Ovary (tissue), 9 donors: ENCODE measurements around the gene SINHCAF. TPM values are rescaled to one million over a fixed set of nuclear protein-coding genes. Genes with fewer than 3 reads are reported as not detected.

ENCODE experiments used
- DNase-seq, 5 donors: peaks; one replicate each; pipeline ENCODE4 v3.0.0-alpha.2; 2019 to 2020
- H3K27ac ChIP-seq, 2 donors: fragments of 200-600 bp; one replicate each; pipeline versions ENCODE4 v1.5.1 to v1.8.0; 2019 to 2022
- H3K27me3 ChIP-seq: fragments of 200-600 bp; one replicate; pipeline ENCODE4 v1.8.0; 2022
- H3K36me3 ChIP-seq: fragments of 200-600 bp; sonication (generic); one replicate; pipeline ENCODE4 v1.5.1; 2019
- H3K4me1 ChIP-seq: one replicate; pipeline ENCODE4 v1.8.1; 2013; ENCODE audit warnings: mild to moderate bottlenecking, moderate library complexity; ENCODE audit not compliant: insufficient read depth
- H3K4me3 ChIP-seq: fragments of 200-600 bp; sonication (generic); one replicate; pipeline ENCODE4 v1.5.1; 2017
- H3K9me3 ChIP-seq, 2 donors: fragments of 200-600 bp in 1 of 2; sonication (generic) in 1 of 2; one replicate each; pipeline versions ENCODE4 v1.5.1 to v1.8.1; 2013 to 2019; ENCODE audit warnings: mild to moderate bottlenecking in 1 of 2, moderate library complexity in 1 of 2
- EP300 ChIP-seq: sonication (generic); formaldehyde crosslinking; IDR thresholded peaks from one replicate; pipeline ENCODE4 v1.6.1; 2017; ENCODE audit warnings: antibody characterized with exemption
- POLR2A ChIP-seq: fragments of 450-650 bp; IDR thresholded peaks from one replicate; pipeline ENCODE4 v1.6.1; 2017; ENCODE audit warnings: antibody characterized with exemption, mild to moderate bottlenecking, moderate library complexity
- whole genome bisulfite sequencing, 3 donors: extraction: QIAGEN DNeasy Blood & Tissue Kit in 1 of 3; methylation state at CpG; one replicate each; pipeline versions ENCODE4 v1.1.5 to v1.1.7; 2013 to 2017; 5-methylcytosine and 5-hydroxymethylcytosine counted together
- intact Hi-C, 4 donors: fragments of 100-400 bp; cut with DNase I; formaldehyde crosslinking; loops; one replicate each; pipeline versions ENCODE4 v1.11.0 to v1.15.1; 2022 to 2023
- polyA plus RNA-seq, 2 donors: library from polyadenylated mRNA; stranded (reverse); fragments of 200-250 nt in 1 of 2; fragments of 350-450 nt in 1 of 2; fragmentation: Illumina TruSeq in 1 of 2; extraction: RNeasy Lipid Tissue Mini Kit (QIAGEN cat#74804) in 1 of 2; gene quantifications; one replicate each; pipeline ENCODE4 v1.2.3, GENCODE V29; 2013 to 2014
- total RNA-seq, 7 donors: library from RNA; depleted of rRNA in 2 of 7; stranded (reverse); fragments of >200 nt in 2 of 7; fragmentation: NEBNext Ultra II Directional in 3 of 7; extraction: Animal tissue kit (Norgen Biotek cat#: 25700) in 3 of 7; gene quantifications; one replicate each; pipeline versions ENCODE4 v1.1.0 to v1.2.4, GENCODE V29; 2016 to 2023
- TF ChIP-seq, protein P1 (sequence below), 3 donors: fragments of 450-650 bp in 2 of 3; fragments of 200-600 bp in 1 of 3; IDR thresholded peaks; one replicate each; pipeline versions ENCODE4 v1.5.1 to v1.8.0; 2016 to 2022; ENCODE audit warnings: antibody characterized with exemption in 3 of 3, mild to moderate bottlenecking in 1 of 3
- donor health status: DM: no; HTN: no; CAD: no; lungs with moderate emphysema.
- donor health status: DM: no; HTN: no; CAD: no.
- donor health status: Bipolar disorder and iron deficiency.
- donor health status: DM: yes; HTN: yes; CAD: no.
- donor health status: DM: no; HTN: no; CAD: no.
- donor health status: DM: yes; HTN: yes; CAD: no.

SINHCAF gene
- total and polyA plus RNA-seq, 9 donors: 40.7 to 86.0 (median 59.0) TPM

DNA sequence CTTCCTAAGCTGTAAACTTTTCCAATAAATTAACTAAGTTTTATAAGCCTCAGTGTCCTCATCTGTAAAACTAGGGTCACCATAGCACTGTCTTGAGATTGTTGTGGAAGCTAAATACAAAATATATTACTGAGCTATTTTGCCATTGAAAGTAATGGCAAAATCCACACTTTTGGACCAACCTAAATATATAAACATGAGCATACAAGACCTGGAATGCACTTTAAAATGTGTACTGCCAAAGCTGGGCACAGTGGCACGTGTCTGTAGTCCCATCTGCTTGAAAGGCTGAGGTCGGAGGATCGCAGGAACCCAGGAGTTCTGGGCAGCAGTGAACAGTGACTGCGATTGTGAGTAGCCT, 29.8 kb upstream of the SINHCAF start:
- no peak for DNase-seq
- 65 to 83% (median 81%) methylated on average over 4 of the region's 4 CpGs for WGBS, 3 donors
- intact Hi-C loops: no loop called here

DNA sequence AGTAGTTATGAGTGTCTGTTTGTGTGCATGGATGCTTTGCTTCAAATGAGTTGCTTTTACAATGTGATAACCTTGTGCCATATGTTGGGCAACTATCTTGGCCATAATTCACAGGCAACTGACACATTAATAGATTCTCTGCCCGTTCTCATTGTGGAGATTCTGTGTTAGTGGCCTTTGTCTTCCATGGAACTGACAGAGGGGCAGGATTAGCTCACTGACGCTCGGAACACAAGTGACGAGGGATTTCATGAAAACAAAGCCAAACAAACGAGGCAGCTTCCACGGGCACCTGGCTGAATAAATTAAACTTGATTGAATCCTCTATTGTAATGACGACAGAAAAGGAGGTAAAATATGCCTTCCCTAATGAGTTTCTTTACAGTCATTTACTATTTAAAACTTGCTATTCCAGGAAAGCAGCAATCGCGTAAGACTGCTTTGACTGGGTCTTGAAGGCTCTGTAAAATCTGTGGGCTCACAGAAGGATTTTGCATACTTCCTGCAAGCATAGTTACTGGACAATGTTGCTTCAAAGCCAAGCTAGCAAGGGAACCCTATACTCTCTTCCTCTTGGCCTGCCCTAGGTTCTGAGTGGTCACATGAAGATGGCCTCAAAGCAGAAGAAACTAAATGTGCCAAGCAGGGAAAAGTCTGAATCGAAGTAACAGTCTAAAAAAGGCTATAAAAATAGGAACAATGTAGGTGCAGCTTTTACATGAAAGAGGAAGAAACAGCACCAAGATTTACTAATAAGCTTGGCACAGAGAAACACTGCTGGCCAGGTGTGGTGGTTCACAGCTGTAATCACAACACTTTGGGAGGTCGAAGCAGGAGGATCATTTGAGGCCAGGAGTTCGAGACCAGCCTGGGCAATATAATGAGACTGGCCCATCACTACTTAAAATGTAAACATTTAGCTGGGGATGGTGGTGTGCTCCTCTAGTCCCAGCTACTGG, 28.1 kb upstream of the SINHCAF start:
- H3K9me3 ChIP-seq: no peaks in the 10 kb centered on the region
- H3K4me3 ChIP-seq: no peak overlapping the region
- TF ChIP-seq POLR2A (no peak), EP300 (no peak)
- TF ChIP-seq, protein P1, sequence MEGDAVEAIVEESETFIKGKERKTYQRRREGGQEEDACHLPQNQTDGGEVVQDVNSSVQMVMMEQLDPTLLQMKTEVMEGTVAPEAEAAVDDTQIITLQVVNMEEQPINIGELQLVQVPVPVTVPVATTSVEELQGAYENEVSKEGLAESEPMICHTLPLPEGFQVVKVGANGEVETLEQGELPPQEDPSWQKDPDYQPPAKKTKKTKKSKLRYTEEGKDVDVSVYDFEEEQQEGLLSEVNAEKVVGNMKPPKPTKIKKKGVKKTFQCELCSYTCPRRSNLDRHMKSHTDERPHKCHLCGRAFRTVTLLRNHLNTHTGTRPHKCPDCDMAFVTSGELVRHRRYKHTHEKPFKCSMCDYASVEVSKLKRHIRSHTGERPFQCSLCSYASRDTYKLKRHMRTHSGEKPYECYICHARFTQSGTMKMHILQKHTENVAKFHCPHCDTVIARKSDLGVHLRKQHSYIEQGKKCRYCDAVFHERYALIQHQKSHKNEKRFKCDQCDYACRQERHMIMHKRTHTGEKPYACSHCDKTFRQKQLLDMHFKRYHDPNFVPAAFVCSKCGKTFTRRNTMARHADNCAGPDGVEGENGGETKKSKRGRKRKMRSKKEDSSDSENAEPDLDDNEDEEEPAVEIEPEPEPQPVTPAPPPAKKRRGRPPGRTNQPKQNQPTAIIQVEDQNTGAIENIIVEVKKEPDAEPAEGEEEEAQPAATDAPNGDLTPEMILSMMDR (IDR thresholded peaks at IDR 0.05): no peak
- no peak for DNase-seq
- H3K27me3 ChIP-seq: no peaks in the 10 kb centered on the region
- WGBS, 3 donors: 59 to 61% (median 60%) methylated on average over 12 of the region's 12 CpGs
- H3K4me1 ChIP-seq: no peaks in the 10 kb centered on the region
- no peaks in the 10 kb centered on the region for H3K36me3 ChIP-seq
- intact Hi-C loops: no loop called here
- no peak overlapping the region for H3K27ac ChIP-seq

More for the DNA sequence above, 29.8 kb upstream of the SINHCAF start:
- Histone ChIP-seq H3K4me3 (no peak overlapping the region), H3K27ac (no peak overlapping the region), H3K36me3 (no peaks in the 10 kb centered on the region), H3K9me3 (no peaks in the 10 kb centered on the region), H3K4me1 (no peaks in the 10 kb centered on the region), H3K27me3 (no peaks in the 10 kb centered on the region)
- TF ChIP-seq EP300 (no peak), POLR2A (no peak)
- TF ChIP-seq, protein P1 (IDR thresholded peaks at IDR 0.05): no peak

DNA sequence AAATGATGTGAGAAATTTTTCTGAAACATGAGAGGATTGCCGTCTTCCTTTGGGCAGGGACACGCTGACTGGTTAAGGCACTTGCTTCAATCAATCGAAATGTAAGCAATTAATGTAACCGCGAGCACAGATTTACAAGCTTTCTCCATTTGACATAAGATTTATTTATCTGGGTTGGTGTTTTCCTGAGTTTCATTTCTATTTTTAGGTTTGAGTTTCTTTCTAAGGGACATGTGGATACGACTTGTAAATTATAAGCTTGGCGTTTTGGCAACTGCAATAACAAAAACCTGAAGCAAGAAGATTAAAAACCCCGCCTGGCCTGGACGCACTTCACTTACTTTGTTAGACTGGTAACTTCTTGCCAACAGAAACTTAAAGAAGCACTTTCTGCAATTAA, 20.3 kb upstream of the SINHCAF start:
- TF ChIP-seq, protein P1 (IDR thresholded peaks at IDR 0.05): no peak
- TF ChIP-seq POLR2A (no peak), EP300 (no peak)
- no peaks in the 10 kb centered on the region for H3K9me3 ChIP-seq
- intact Hi-C loops: no loop called here
- H3K4me3 ChIP-seq: peak overlapping the region; percentile 18
- no peak for DNase-seq
- WGBS, 3 donors: 21 to 31% (median 22%) methylated on average over 9 of the region's 9 CpGs
- no peaks in the 10 kb centered on the region for H3K27me3 ChIP-seq
- H3K27ac ChIP-seq: no peak overlapping the region
- no peaks in the 10 kb centered on the region for H3K4me1 ChIP-seq
- no peaks in the 10 kb centered on the region for H3K36me3 ChIP-seq

DNA sequence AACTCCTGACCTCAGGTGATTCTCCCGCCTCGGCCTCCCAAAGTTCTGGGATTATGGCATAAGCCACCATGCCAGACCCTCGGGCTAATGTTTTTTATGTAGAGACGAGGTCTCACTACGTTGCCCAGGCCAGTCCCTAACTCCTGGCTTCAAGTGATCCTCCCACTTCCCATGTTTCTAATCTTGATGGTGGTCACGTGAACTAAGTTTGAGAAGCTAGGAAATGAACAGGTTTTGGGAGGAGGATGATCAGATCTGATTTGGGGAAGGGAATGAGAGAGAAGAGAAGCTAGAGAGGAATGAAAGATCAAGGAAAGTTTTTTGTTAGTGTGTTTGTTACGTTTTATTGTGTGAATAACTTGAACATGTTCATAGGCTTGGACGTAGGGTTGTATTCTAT, 17.2 kb upstream of the SINHCAF start:
- no peak overlapping the region for H3K27ac ChIP-seq
- H3K36me3 ChIP-seq: no peaks in the 10 kb centered on the region
- TF ChIP-seq, protein P1 (IDR thresholded peaks at IDR 0.05): no peak
- TF ChIP-seq EP300 (no peak), POLR2A (no peak)
- H3K4me1 ChIP-seq: no peaks in the 10 kb centered on the region
- 85 to 90% (median 88%) methylated on average over 8 of the region's 8 CpGs for WGBS, 3 donors
- no peaks in the 10 kb centered on the region for H3K27me3 ChIP-seq
- intact Hi-C loops: no loop called here
- no peak overlapping the region for H3K4me3 ChIP-seq
- no peaks in the 10 kb centered on the region for H3K9me3 ChIP-seq
- DNase-seq: no peak
